Endothelial cell of umbilical vein (primary cell): Measurements from ENCODE around the gene EGR1.

Source experiments
- CTCF ChIP-seq, 2 donors: IDR thresholded peaks; 1 replicate in 1 of 2; 2 replicates in 1 of 2; pipeline ENCODE4 v1.5.1; 2011; ENCODE audit warnings: low read length in 2 of 2, mild to moderate bottlenecking in 2 of 2, moderate library complexity in 2 of 2, control low read depth in 1 of 2, inconsistent platforms in 1 of 2, low read depth in 1 of 2; ENCODE audit not compliant: insufficient read depth in 1 of 2; ENCODE audit errors: extremely low read depth in 1 of 2
- EZH2 ChIP-seq: IDR thresholded peaks from 2 replicates; pipeline ENCODE4 v1.6.1; 2012; ENCODE audit warnings: borderline replicate concordance, low read depth, mild to moderate bottlenecking, moderate library complexity, low read length, inconsistent platforms; ENCODE audit not compliant: severe bottlenecking
- FOS ChIP-seq: IDR thresholded peaks from 2 replicates; pipeline ENCODE4 v1.6.1; 2011; ENCODE audit warnings: mild to moderate bottlenecking, low read length, moderate library complexity, borderline replicate concordance; ENCODE audit not compliant: insufficient read depth
- JUN ChIP-seq: IDR thresholded peaks from 2 replicates; pipeline ENCODE4 v1.6.1; 2011; ENCODE audit warnings: borderline replicate concordance, low read depth; ENCODE audit not compliant: insufficient read length, insufficient read depth
- MYC ChIP-seq: IDR thresholded peaks from one replicate; pipeline ENCODE4 v1.6.1; 2011; ENCODE audit warnings: mild to moderate bottlenecking, low read depth, low read length
- POLR2A ChIP-seq: IDR thresholded peaks from 2 replicates; pipeline ENCODE4 v1.6.1; 2012; ENCODE audit warnings: low read depth, mild to moderate bottlenecking, control low read depth, low read length

- TF ChIP-seq EZH2 (no peak), CTCF (IDR thresholded peaks at IDR 0.05; ENCODE audit: extremely low read depth in 1 of 2, insufficient read depth in 1 of 2, low read depth in 1 of 2, low read length in 2 of 2) (no peak), JUN (no peak), POLR2A (no peak), FOS (no peak), MYC (no peak)
Measured at GRCh38 chr5:138460032-138460693, 5.1 kb upstream of the EGR1 start.
